ENCODE measurements around the gene TLE3. TPM values are rescaled to one million over a fixed set of nuclear protein-coding genes. Genes with fewer than 3 reads are reported as not detected.

TLE3 gene
- total RNA-seq, 1 donor from 2014 or later: 45.4 TPM

GRCh38 chr15:70045045-70045444, 52.7 kb downstream of the TLE3 start:
- Histone ChIP-seq H3K36me3 (ENCODE audit: insufficient read depth, low read length) (no peaks in the 10 kb centered on the region), H3K27me3 (ENCODE audit: insufficient read depth, low read length) (no peaks in the 10 kb centered on the region), H3K4me3 (ENCODE audit: insufficient read depth, low read depth, low read length) (no peak overlapping the region), H3K4me1 (ENCODE audit: insufficient read depth, low read length) (no peaks in the 10 kb centered on the region), H4K20me1 (ENCODE audit: insufficient read depth, low read length) (peaks cover 9% of the 10 kb centered on the region), H3K4me2 (ENCODE audit: low read length) (no peak overlapping the region), H3K9ac (ENCODE audit: low read length) (no peak overlapping the region), H2AFZ (ENCODE audit: low read depth, low read length) (no peak overlapping the region), H3K79me2 (ENCODE audit: insufficient read depth, low read length) (no peaks in the 10 kb centered on the region), H3K9me3 (ENCODE audit: insufficient read depth, low read depth, low read length) (no peaks in the 10 kb centered on the region), H3K27ac (ENCODE audit: low read depth, low read length) (no peak overlapping the region)
- no peak overlapping the region for H3K27ac Mint-ChIP-seq (ENCODE audit: unreplicated experiment)
- peaks cover 11% of the 10 kb centered on the region for H3K36me3 Mint-ChIP-seq (ENCODE audit: low read depth, unreplicated experiment)
- no peak for TF ChIP-seq EZH2 (IDR thresholded peaks at IDR 0.05; ENCODE audit: insufficient read depth, low read length)
- no peak for TF ChIP-seq CTCF (IDR thresholded peaks at IDR 0.05; ENCODE audit: insufficient read depth, low read depth, low read length)
- no peak for FAIRE-seq
- H3K9me3 Mint-ChIP-seq (ENCODE audit: unreplicated experiment): peaks cover 9% of the 10 kb centered on the region
- H3K27me3 Mint-ChIP-seq (ENCODE audit: low read depth, unreplicated experiment): peaks cover 8% of the 10 kb centered on the region
- no peak overlapping the region for H3K4me3 Mint-ChIP-seq (ENCODE audit: unreplicated experiment)
- peaks cover 4% of the 10 kb centered on the region for H3K4me1 Mint-ChIP-seq (ENCODE audit: low read depth, unreplicated experiment)
- peak; percentile 29 for DNase-seq (ENCODE audit: low read depth)

GRCh38 chr15:70044168-70044567, 53.5 kb downstream of the TLE3 start:
- H2AFZ ChIP-seq (ENCODE audit: low read depth, low read length): no peak overlapping the region
- no peak for TF ChIP-seq CTCF (IDR thresholded peaks at IDR 0.05; ENCODE audit: insufficient read depth, low read depth, low read length)
- TF ChIP-seq EZH2 (IDR thresholded peaks at IDR 0.05; ENCODE audit: insufficient read depth, low read length): no peak
- FAIRE-seq (no peak), DNase-seq (ENCODE audit: low read depth) (no peak)
- no peak overlapping the region for H3K4me3 ChIP-seq (ENCODE audit: insufficient read depth, low read depth, low read length)
- H3K27me3 ChIP-seq (ENCODE audit: insufficient read depth, low read length): peaks cover 3% of the 10 kb centered on the region
- H3K27ac Mint-ChIP-seq (ENCODE audit: unreplicated experiment): no peak overlapping the region
- H3K27ac ChIP-seq (ENCODE audit: low read depth, low read length): no peak overlapping the region
- H3K4me1 Mint-ChIP-seq (ENCODE audit: low read depth, unreplicated experiment): peaks cover 4% of the 10 kb centered on the region
- H3K79me2 ChIP-seq (ENCODE audit: insufficient read depth, low read length): no peaks in the 10 kb centered on the region
- no peaks in the 10 kb centered on the region for H3K4me1 ChIP-seq (ENCODE audit: insufficient read depth, low read length)
- H3K4me2 ChIP-seq (ENCODE audit: low read length): no peak overlapping the region
- no peaks in the 10 kb centered on the region for H3K36me3 ChIP-seq (ENCODE audit: insufficient read depth, low read length)
- H3K9ac ChIP-seq (ENCODE audit: low read length): no peak overlapping the region
- peaks cover 7% of the 10 kb centered on the region for H3K27me3 Mint-ChIP-seq (ENCODE audit: low read depth, unreplicated experiment)
- peaks cover 6% of the 10 kb centered on the region for H3K36me3 Mint-ChIP-seq (ENCODE audit: low read depth, unreplicated experiment)
- H3K9me3 Mint-ChIP-seq (ENCODE audit: unreplicated experiment): peaks cover 9% of the 10 kb centered on the region
- H4K20me1 ChIP-seq (ENCODE audit: insufficient read depth, low read length): peaks cover 8% of the 10 kb centered on the region
- H3K9me3 ChIP-seq (ENCODE audit: insufficient read depth, low read depth, low read length): no peaks in the 10 kb centered on the region
- no peak overlapping the region for H3K4me3 Mint-ChIP-seq (ENCODE audit: unreplicated experiment)

- H3K4me3 Mint-ChIP-seq (ENCODE audit: unreplicated experiment): no peak overlapping the region
- H3K36me3 Mint-ChIP-seq (ENCODE audit: low read depth, unreplicated experiment): peaks cover 4% of the 10 kb centered on the region
- H3K36me3 ChIP-seq (ENCODE audit: insufficient read depth, low read length): no peaks in the 10 kb centered on the region
- no peak overlapping the region for H3K27ac Mint-ChIP-seq (ENCODE audit: unreplicated experiment)
- H3K27me3 ChIP-seq (ENCODE audit: insufficient read depth, low read length): peaks cover 8% of the 10 kb centered on the region
- peaks cover 4% of the 10 kb centered on the region for H3K4me1 Mint-ChIP-seq (ENCODE audit: low read depth, unreplicated experiment)
- DNase-seq (ENCODE audit: low read depth) (no peak), FAIRE-seq (no peak)
- peaks cover 6% of the 10 kb centered on the region for H4K20me1 ChIP-seq (ENCODE audit: insufficient read depth, low read length)
- H2AFZ ChIP-seq (ENCODE audit: low read depth, low read length): no peak overlapping the region
- H3K4me1 ChIP-seq (ENCODE audit: insufficient read depth, low read length): no peaks in the 10 kb centered on the region
- no peak overlapping the region for H3K27ac ChIP-seq (ENCODE audit: low read depth, low read length)
- peaks cover 9% of the 10 kb centered on the region for H3K9me3 Mint-ChIP-seq (ENCODE audit: unreplicated experiment)
- no peak overlapping the region for H3K9ac ChIP-seq (ENCODE audit: low read length)
- H3K4me3 ChIP-seq (ENCODE audit: insufficient read depth, low read depth, low read length): no peak overlapping the region
- no peak for TF ChIP-seq EZH2 (IDR thresholded peaks at IDR 0.05; ENCODE audit: insufficient read depth, low read length)
- TF ChIP-seq CTCF (IDR thresholded peaks at IDR 0.05; ENCODE audit: insufficient read depth, low read depth, low read length): no peak
- H3K4me2 ChIP-seq (ENCODE audit: low read length): no peak overlapping the region
- no peaks in the 10 kb centered on the region for H3K9me3 ChIP-seq (ENCODE audit: insufficient read depth, low read depth, low read length)
- peaks cover 9% of the 10 kb centered on the region for H3K27me3 Mint-ChIP-seq (ENCODE audit: low read depth, unreplicated experiment)
- H3K79me2 ChIP-seq (ENCODE audit: insufficient read depth, low read length): no peaks in the 10 kb centered on the region
Observed at GRCh38 chr15:70043590-70043989, 54.1 kb downstream of the TLE3 start.

All from astrocyte (in vitro differentiated cells and primary cell).